ENCODE results near the gene POLRMT.

Gene POLRMT

DNA sequence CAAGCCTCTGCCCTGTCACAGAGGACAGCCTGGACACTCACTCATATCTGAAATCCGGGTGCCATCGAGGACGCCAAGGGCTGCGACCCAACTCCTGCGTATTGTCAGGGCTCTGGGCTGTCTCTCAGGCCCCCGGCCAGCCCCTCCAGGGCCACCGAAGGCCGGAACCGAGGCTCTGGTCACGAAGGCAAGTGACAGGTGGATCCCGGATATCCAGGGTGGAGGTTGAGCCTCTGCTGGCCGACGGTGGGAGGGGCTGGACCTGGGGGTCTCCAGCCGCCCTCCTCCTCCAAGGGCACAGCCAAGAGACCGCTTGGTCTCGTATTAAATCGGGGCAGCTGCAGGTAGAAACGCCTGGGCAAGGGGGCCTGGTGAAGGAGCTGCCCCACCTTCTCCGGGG is 24.3 kb upstream of the POLRMT start:
- H3K4me1 ChIP-seq: peaks cover 5% of the 10 kb centered on the region

GRCh38 chr19:656751-657559 is 23.6 kb upstream of the POLRMT start:
- Histone ChIP-seq H3K36me3 (ENCODE audit: control insufficient read depth, insufficient read depth, low read length) (no peaks in the 10 kb centered on the region), H2AFZ (no peak overlapping the region), H3K27me3 (ENCODE audit: control insufficient read depth, insufficient read depth, low read length) (no peaks in the 10 kb centered on the region), H3K9ac (no peak overlapping the region), H3K4me2 (ENCODE audit: low read length) (no peak overlapping the region), H3K9me3 (ENCODE audit: control insufficient read depth, low read length) (no peaks in the 10 kb centered on the region), H3K4me3 (ENCODE audit: low read depth, low read length) (no peak overlapping the region), H3K27ac (no peak overlapping the region), H3K79me2 (peaks cover 71% of the 10 kb centered on the region), H3K4me1 (peaks cover 5% of the 10 kb centered on the region)
- TF ChIP-seq CTCF (IDR thresholded peaks at IDR 0.05): no peak

More for the DNA sequence above, 24.3 kb upstream of the POLRMT start:
- Histone ChIP-seq H3K9me3 (ENCODE audit: control insufficient read depth, low read length) (no peaks in the 10 kb centered on the region), H3K79me2 (peaks cover 74% of the 10 kb centered on the region), H3K36me3 (ENCODE audit: control insufficient read depth, insufficient read depth, low read length) (no peaks in the 10 kb centered on the region), H3K4me2 (ENCODE audit: low read length) (no peak overlapping the region), H3K27ac (no peak overlapping the region), H3K27me3 (ENCODE audit: control insufficient read depth, insufficient read depth, low read length) (no peaks in the 10 kb centered on the region), H3K9ac (no peak overlapping the region), H2AFZ (no peak overlapping the region), H3K4me3 (ENCODE audit: low read depth, low read length) (no peak overlapping the region)
- no peak for TF ChIP-seq CTCF (IDR thresholded peaks at IDR 0.05)

GRCh38 chr19:655691-656090 is 22.4 kb upstream of the POLRMT start:
- Histone ChIP-seq H3K36me3 (ENCODE audit: control insufficient read depth, insufficient read depth, low read length) (no peaks in the 10 kb centered on the region), H3K27me3 (ENCODE audit: control insufficient read depth, insufficient read depth, low read length) (no peaks in the 10 kb centered on the region), H3K9me3 (ENCODE audit: control insufficient read depth, low read length) (no peaks in the 10 kb centered on the region), H3K27ac (no peak overlapping the region), H3K4me2 (ENCODE audit: low read length) (no peak overlapping the region), H3K79me2 (peaks cover 60% of the 10 kb centered on the region), H3K4me1 (no peaks in the 10 kb centered on the region), H3K4me3 (ENCODE audit: low read depth, low read length) (no peak overlapping the region), H2AFZ (no peak overlapping the region), H3K9ac (no peak overlapping the region)
- no peak for TF ChIP-seq CTCF (IDR thresholded peaks at IDR 0.05)

- Histone ChIP-seq H3K9ac (no peak overlapping the region), H3K36me3 (ENCODE audit: control insufficient read depth, insufficient read depth, low read length) (no peaks in the 10 kb centered on the region), H2AFZ (no peak overlapping the region), H3K79me2 (peaks cover 40% of the 10 kb centered on the region), H3K27ac (no peak overlapping the region), H3K27me3 (ENCODE audit: control insufficient read depth, insufficient read depth, low read length) (no peaks in the 10 kb centered on the region), H3K4me3 (ENCODE audit: low read depth, low read length) (no peak overlapping the region), H3K9me3 (ENCODE audit: control insufficient read depth, low read length) (no peaks in the 10 kb centered on the region), H3K4me2 (ENCODE audit: low read length) (no peak overlapping the region), H3K4me1 (no peaks in the 10 kb centered on the region)
- no peak for TF ChIP-seq CTCF (IDR thresholded peaks at IDR 0.05)
Measured at GRCh38 chr19:653425-653824, 20.1 kb upstream of the POLRMT start.
